NCI-H82 treated with DMSO at 0.1 percent for 48 hours (cell line): Measurements from ENCODE around the gene IQUB.
"Not testable (repeated sequence)": the region's sequence is repeated elsewhere in the genome, so short reads cannot be mapped to it uniquely, and the experiment has no call there.

ENCODE experiments used
- DNase-seq: peaks from one replicate; lab custom pipeline; 2025; ENCODE audit not compliant: unreplicated experiment; lab: John Stamatoyannopoulos, UW

Gene IQUB

GRCh38 chr7:123548406-123548805 is 14.0 kb upstream of the IQUB start:
- no peak for DNase-seq

- DNase-seq = no peak
Observed at GRCh38 chr7:123539871-123540270, 5.5 kb upstream of the IQUB start.

GRCh38 chr7:123538897-123539296 is 4.5 kb upstream of the IQUB start:
- DNase-seq = no peak

- no peak for DNase-seq
Observed at GRCh38 chr7:123538189-123538714, 3.9 kb upstream of the IQUB start.

- no peak for DNase-seq
Observed at GRCh38 chr7:123537026-123537642, 2.7 kb upstream of the IQUB start.

- DNase-seq = no peak
Observed at GRCh38 chr7:123535517-123535916, 1.1 kb upstream of the IQUB start.

GRCh38 chr7:123533929-123534382 is 439 bp downstream of the IQUB start:
- no peak for DNase-seq

- no peak for DNase-seq
Observed at GRCh38 chr7:123533553-123533917, 860 bp downstream of the IQUB start.

- not testable (repeated sequence) for DNase-seq
Observed at GRCh38 chr7:123532788-123533552, 1.4 kb downstream of the IQUB start.

- not testable (repeated sequence) for DNase-seq
Observed at GRCh38 chr7:123532343-123532742, 2.1 kb downstream of the IQUB start.

- not testable (repeated sequence) for DNase-seq
Observed at GRCh38 chr7:123530035-123530591, 4.3 kb downstream of the IQUB start.

GRCh38 chr7:123528265-123528664 is 6.1 kb downstream of the IQUB start:
- no peak for DNase-seq

GRCh38 chr7:123527712-123528225 is 6.6 kb downstream of the IQUB start:
- DNase-seq = not testable (repeated sequence)

GRCh38 chr7:123526533-123526932 is 7.9 kb downstream of the IQUB start:
- DNase-seq = not testable (repeated sequence)

GRCh38 chr7:123522066-123522465 is 12.3 kb downstream of the IQUB start:
- DNase-seq = no peak

- DNase-seq = no peak
Observed at GRCh38 chr7:123505221-123505620, 29.2 kb downstream of the IQUB start.

GRCh38 chr7:123502201-123502600 is 32.2 kb downstream of the IQUB start:
- DNase-seq = no peak

GRCh38 chr7:123500878-123501489 is 33.4 kb downstream of the IQUB start:
- DNase-seq = no peak

GRCh38 chr7:123499211-123499970 is 35.0 kb downstream of the IQUB start:
- no peak for DNase-seq

- DNase-seq = no peak
Observed at GRCh38 chr7:123498601-123499000, 35.8 kb downstream of the IQUB start.

- DNase-seq = no peak
Observed at GRCh38 chr7:123498031-123498430, 36.4 kb downstream of the IQUB start.
